GM23248 (cell line): ENCODE data around the gene OCIAD1.

Experiments used
- EZH2 ChIP-seq: fragments of 200-600 bp; sonication (generic); IDR thresholded peaks from 2 replicates; pipeline ENCODE4 v1.6.1; 2018; ENCODE audit warnings: antibody characterized with exemption, mild to moderate bottlenecking; ENCODE audit not compliant: insufficient read depth, poor library complexity, severe bottlenecking
- EZH2phosphoT487 ChIP-seq: fragments of 200-600 bp; sonication (generic); IDR thresholded peaks from 2 replicates; pipeline ENCODE4 v1.6.1; 2018; ENCODE audit warnings: antibody characterized with exemption, moderate library complexity, mild to moderate bottlenecking, low read depth; ENCODE audit not compliant: insufficient read depth

- no peak for TF ChIP-seq EZH2phosphoT487
- TF ChIP-seq EZH2: no peak
Measured at GRCh38 chr4:48790561-48790960, 40.3 kb upstream of the OCIAD1 start.
